ENCODE results near the gene ASPN.

ASPN gene

DNA sequence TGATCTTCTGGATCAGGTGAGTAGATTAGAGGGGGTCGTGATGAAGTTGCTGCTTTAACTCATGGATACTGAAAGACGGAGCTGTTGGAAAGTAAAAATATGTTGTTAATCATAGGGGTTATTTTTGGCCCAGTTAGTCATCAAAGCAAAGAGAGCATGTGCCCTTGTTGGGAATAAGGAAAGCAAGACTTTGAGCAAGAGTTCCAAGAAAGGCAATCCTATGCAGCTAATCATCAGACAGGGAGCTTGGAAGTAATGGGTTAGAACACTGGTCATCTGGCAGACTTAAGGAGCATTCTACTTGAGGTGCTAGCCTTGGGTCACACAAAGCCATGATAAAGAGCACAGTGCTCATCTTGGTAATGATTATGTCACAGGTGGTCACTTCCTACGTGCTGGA, 18.3 kb downstream of the ASPN start:
- TF ChIP-seq, protein P1, sequence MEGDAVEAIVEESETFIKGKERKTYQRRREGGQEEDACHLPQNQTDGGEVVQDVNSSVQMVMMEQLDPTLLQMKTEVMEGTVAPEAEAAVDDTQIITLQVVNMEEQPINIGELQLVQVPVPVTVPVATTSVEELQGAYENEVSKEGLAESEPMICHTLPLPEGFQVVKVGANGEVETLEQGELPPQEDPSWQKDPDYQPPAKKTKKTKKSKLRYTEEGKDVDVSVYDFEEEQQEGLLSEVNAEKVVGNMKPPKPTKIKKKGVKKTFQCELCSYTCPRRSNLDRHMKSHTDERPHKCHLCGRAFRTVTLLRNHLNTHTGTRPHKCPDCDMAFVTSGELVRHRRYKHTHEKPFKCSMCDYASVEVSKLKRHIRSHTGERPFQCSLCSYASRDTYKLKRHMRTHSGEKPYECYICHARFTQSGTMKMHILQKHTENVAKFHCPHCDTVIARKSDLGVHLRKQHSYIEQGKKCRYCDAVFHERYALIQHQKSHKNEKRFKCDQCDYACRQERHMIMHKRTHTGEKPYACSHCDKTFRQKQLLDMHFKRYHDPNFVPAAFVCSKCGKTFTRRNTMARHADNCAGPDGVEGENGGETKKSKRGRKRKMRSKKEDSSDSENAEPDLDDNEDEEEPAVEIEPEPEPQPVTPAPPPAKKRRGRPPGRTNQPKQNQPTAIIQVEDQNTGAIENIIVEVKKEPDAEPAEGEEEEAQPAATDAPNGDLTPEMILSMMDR (IDR thresholded peaks at IDR 0.05; ENCODE audit: low read depth, low read length), result no peak
- no peak overlapping the region for H3K4me3 ChIP-seq (replicated peaks in 1 of 2; ENCODE audit: low read depth in 2 of 2, low read length in 2 of 2)
- peak; percentile 82 to 93 for DNase-seq (ENCODE audit: low read depth in 2 of 2)

GRCh38 chr9:92463387-92463786, 18.9 kb downstream of the ASPN start:
- DNase-seq (ENCODE audit: low read depth in 2 of 2), result no peak
- H3K4me3 ChIP-seq (replicated peaks in 1 of 2; ENCODE audit: low read depth in 2 of 2, low read length in 2 of 2), result no peak overlapping the region
- TF ChIP-seq, protein P1 (IDR thresholded peaks at IDR 0.05; ENCODE audit: low read depth, low read length), result no peak

GRCh38 chr9:92457576-92457975, 24.7 kb downstream of the ASPN start:
- no peak overlapping the region for H3K4me3 ChIP-seq (replicated peaks in 1 of 2; ENCODE audit: low read depth in 2 of 2, low read length in 2 of 2)
- TF ChIP-seq, protein P1 (IDR thresholded peaks at IDR 0.05; ENCODE audit: low read depth, low read length), result no peak

DNA sequence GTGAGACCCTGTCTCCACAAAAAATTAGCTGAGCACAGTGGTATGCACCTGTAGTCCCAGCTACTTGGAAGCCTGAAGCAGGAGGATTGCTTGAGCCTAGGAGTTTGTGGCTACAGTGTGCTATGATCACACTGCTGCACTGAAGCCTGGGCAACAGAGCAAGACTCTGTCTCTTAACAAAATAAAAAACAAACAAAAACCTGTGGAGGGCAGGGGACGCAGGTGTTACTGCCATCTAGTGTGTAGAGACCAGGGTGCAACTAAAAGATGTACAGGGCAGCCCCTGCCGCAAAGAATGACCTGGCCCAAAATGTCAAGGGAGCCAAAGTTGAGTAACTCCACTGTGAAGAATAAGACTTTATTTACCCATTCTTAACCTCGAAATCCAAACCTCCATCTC, 27.1 kb downstream of the ASPN start:
- no peak overlapping the region for H3K4me3 ChIP-seq (replicated peaks in 1 of 2; ENCODE audit: low read depth in 2 of 2, low read length in 2 of 2)
- DNase-seq (ENCODE audit: low read depth in 2 of 2), result peak in 1 of 2 donors; percentile 17
- TF ChIP-seq, protein P1 (IDR thresholded peaks at IDR 0.05; ENCODE audit: low read depth, low read length), result peak; percentile 36

More at GRCh38 chr9:92457576-92457975, 24.7 kb downstream of the ASPN start:
- DNase-seq (ENCODE audit: low read depth in 2 of 2), result no peak

DNA sequence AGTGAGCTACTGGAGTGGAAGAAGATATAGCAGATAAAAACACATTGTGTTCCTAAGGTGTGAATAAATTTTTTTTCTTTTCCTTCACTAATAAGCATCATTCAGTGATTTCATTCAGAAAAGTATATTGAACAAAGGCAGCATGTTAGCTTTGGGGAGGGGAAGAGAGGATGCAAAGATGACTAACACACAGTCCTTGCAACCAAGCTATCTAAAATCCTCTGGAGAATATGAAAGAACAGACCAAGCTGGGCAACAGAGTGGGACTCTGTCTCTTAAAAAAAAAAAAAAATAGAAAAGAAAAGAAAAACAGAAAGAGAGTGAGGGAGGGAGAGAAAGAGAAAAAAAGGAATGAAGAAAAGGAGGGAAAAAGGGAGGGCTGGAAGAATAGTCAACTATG, 35.8 kb downstream of the ASPN start:
- TF ChIP-seq, protein P1 (IDR thresholded peaks at IDR 0.05; ENCODE audit: low read depth, low read length), result no peak
- no peak overlapping the region for H3K4me3 ChIP-seq (replicated peaks in 1 of 2; ENCODE audit: low read depth in 2 of 2, low read length in 2 of 2)
- peak in 1 of 2 donors; percentile 57 for DNase-seq (ENCODE audit: low read depth in 2 of 2)

DNA sequence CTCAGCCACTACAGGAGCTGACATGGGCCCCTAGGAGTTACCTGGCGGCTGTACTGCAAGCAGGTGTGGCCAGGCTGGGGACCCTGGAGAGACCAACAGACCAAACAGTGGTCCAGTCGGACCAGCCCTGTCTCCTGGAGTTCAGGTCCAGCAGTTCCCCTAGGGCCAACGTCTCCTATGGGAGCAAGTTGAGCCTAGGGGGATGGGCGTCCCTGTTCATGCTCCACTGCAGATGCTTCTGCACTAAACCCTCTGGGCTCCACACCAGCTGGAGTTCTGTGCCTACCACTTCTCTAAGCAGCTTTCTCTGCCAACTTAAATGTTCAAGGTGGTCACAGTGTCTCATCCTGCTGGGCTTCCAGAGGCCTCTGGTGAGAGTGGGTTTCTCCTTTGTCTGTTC, 37.5 kb downstream of the ASPN start:
- DNase-seq (ENCODE audit: low read depth in 2 of 2), result no peak
- TF ChIP-seq, protein P1 (IDR thresholded peaks at IDR 0.05; ENCODE audit: low read depth, low read length), result no peak
- H3K4me3 ChIP-seq (replicated peaks in 1 of 2; ENCODE audit: low read depth in 2 of 2, low read length in 2 of 2), result no peak overlapping the region

DNA sequence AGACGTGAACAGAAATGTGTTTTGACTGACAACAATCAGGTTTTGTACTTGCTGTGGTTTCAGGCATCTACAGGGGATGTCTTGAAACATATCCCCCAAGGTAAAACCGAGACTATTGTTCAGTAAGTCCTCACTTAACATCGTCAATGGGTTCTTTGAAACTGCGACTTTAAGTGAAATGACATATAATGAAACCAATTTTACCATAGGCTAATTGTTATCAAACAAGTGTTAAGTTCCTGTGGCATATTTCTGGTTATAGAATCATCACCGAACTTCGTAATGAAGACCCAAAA, 41.6 kb downstream of the ASPN start:
- no peak for DNase-seq (ENCODE audit: low read depth in 2 of 2)
- TF ChIP-seq, protein P1 (IDR thresholded peaks at IDR 0.05; ENCODE audit: low read depth, low read length), result no peak
- no peak overlapping the region for H3K4me3 ChIP-seq (replicated peaks in 1 of 2; ENCODE audit: low read depth in 2 of 2, low read length in 2 of 2)
